Measurements from ENCODE around the gene CCR5AS.

DNA sequence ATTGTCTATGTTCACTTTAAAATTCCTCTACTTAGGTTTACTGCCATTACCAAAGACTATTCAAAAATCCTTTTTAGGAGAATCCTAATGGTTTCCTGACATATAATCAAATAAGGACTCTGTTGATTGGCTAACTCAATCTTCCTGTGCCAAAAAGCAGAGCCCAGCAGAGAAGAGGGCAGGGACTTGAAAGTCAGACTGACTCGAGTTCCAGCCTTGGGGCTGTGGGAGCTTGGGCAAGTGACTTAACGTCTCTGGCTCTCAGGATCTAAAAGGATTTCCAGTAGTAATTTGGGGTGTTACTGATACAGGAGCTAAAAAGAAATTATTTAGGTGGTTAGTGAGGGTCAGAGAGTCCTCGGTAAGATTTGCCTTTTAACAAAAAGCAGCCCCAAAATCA, 25.2 kb downstream of the CCR5AS start:
- TF ChIP-seq, protein P1, sequence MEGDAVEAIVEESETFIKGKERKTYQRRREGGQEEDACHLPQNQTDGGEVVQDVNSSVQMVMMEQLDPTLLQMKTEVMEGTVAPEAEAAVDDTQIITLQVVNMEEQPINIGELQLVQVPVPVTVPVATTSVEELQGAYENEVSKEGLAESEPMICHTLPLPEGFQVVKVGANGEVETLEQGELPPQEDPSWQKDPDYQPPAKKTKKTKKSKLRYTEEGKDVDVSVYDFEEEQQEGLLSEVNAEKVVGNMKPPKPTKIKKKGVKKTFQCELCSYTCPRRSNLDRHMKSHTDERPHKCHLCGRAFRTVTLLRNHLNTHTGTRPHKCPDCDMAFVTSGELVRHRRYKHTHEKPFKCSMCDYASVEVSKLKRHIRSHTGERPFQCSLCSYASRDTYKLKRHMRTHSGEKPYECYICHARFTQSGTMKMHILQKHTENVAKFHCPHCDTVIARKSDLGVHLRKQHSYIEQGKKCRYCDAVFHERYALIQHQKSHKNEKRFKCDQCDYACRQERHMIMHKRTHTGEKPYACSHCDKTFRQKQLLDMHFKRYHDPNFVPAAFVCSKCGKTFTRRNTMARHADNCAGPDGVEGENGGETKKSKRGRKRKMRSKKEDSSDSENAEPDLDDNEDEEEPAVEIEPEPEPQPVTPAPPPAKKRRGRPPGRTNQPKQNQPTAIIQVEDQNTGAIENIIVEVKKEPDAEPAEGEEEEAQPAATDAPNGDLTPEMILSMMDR (conservative IDR thresholded peaks at IDR 0.05 in 1 of 2, IDR thresholded peaks at IDR 0.05 in 1 of 2; ENCODE audit: low read depth in 1 of 2, low read length in 2 of 2) = no peak
- no peak for TF ChIP-seq EZH2 (IDR thresholded peaks at IDR 0.05; ENCODE audit: low read length, missing control alignments)
